Measurements from ENCODE around the gene MAML1.
"Not testable (repeated sequence)": the region's sequence is repeated elsewhere in the genome, so short reads cannot be mapped to it uniquely, and the experiment has no call there.

The MAML1 gene

GRCh38 chr5:179769271-179769670 lies 36.6 kb downstream of the MAML1 start:
- no peak for DNase-seq (ENCODE audit: low spot score)

- DNase-seq (ENCODE audit: low spot score) = no peak
Observed at GRCh38 chr5:179769796-179770195, 37.2 kb downstream of the MAML1 start.

- DNase-seq (ENCODE audit: low spot score) = no peak
Observed at GRCh38 chr5:179771311-179771895, 38.8 kb downstream of the MAML1 start.

- DNase-seq (ENCODE audit: low spot score) = no peak
Observed at GRCh38 chr5:179772351-179772750, 39.7 kb downstream of the MAML1 start.

- DNase-seq (ENCODE audit: low spot score) = no peak
Observed at GRCh38 chr5:179773686-179774040, 41.0 kb downstream of the MAML1 start.

- DNase-seq (ENCODE audit: low spot score) = no peak
Observed at GRCh38 chr5:179774442-179774841, 41.8 kb downstream of the MAML1 start.

GRCh38 chr5:179776411-179776938 lies 43.9 kb downstream of the MAML1 start:
- DNase-seq (ENCODE audit: low spot score) = no peak

- no peak for DNase-seq (ENCODE audit: low spot score)
Observed at GRCh38 chr5:179777456-179777855, 44.8 kb downstream of the MAML1 start.

- DNase-seq (ENCODE audit: low spot score) = no peak
Observed at GRCh38 chr5:179777909-179778308, 45.3 kb downstream of the MAML1 start.

- DNase-seq (ENCODE audit: low spot score) = no peak
Observed at GRCh38 chr5:179778591-179778990, 46.0 kb downstream of the MAML1 start.

- no peak for DNase-seq (ENCODE audit: low spot score)
Observed at GRCh38 chr5:179779826-179780225, 47.2 kb downstream of the MAML1 start.

- no peak for DNase-seq (ENCODE audit: low spot score)
Observed at GRCh38 chr5:179780362-179780761, 47.7 kb downstream of the MAML1 start.

GRCh38 chr5:179781846-179782245 lies 49.2 kb downstream of the MAML1 start:
- DNase-seq (ENCODE audit: low spot score) = no peak

- no peak for DNase-seq (ENCODE audit: low spot score)
Observed at GRCh38 chr5:179783128-179783527, 50.5 kb downstream of the MAML1 start.

GRCh38 chr5:179786861-179787260 lies 54.2 kb downstream of the MAML1 start:
- DNase-seq (ENCODE audit: low spot score) = no peak

GRCh38 chr5:179788193-179788854 lies 55.7 kb downstream of the MAML1 start:
- DNase-seq (ENCODE audit: low spot score) = no peak

- not testable (repeated sequence) for DNase-seq (ENCODE audit: low spot score)
Observed at GRCh38 chr5:179789278-179789677, 56.7 kb downstream of the MAML1 start.

- DNase-seq (ENCODE audit: low spot score) = no peak
Observed at GRCh38 chr5:179791881-179792611, 59.4 kb downstream of the MAML1 start.

GRCh38 chr5:179792612-179793467 lies 60.2 kb downstream of the MAML1 start:
- DNase-seq (ENCODE audit: low spot score) = no peak

GRCh38 chr5:179793468-179794139 lies 61.0 kb downstream of the MAML1 start, which contains the start of gene LTC4S:
Gene LTC4S, plus strand, starts transcription at chr5:179793986. Its CDS starts 95 bp downstream, at chr5:179794081.
- DNase-seq (ENCODE audit: low spot score) = no peak

- DNase-seq (ENCODE audit: low spot score) = no peak
Observed at GRCh38 chr5:179794171-179794570, 61.5 kb downstream of the MAML1 start.

GRCh38 chr5:179794575-179794974 lies 62.0 kb downstream of the MAML1 start:
- no peak for DNase-seq (ENCODE audit: low spot score)

All from NAMALWA (cell line).